ENCODE results near the gene CSF1R.

CSF1R gene

GRCh38 chr5:150022681-150023080 is 63.7 kb downstream of the CSF1R start:
- no peak for DNase-seq

- no peak for DNase-seq
Measured at GRCh38 chr5:150022158-150022531, 64.2 kb downstream of the CSF1R start.

GRCh38 chr5:150021491-150022157 is 64.7 kb downstream of the CSF1R start:
- no peak for DNase-seq

GRCh38 chr5:150020249-150020648 is 66.1 kb downstream of the CSF1R start:
- DNase-seq: no peak

- DNase-seq: no peak
Measured at GRCh38 chr5:150017226-150018005, 68.9 kb downstream of the CSF1R start.

- DNase-seq: no peak
Measured at GRCh38 chr5:150016537-150016936, 69.8 kb downstream of the CSF1R start.

- DNase-seq: no peak
Measured at GRCh38 chr5:150015415-150015814, 70.9 kb downstream of the CSF1R start.

- DNase-seq: no peak
Measured at GRCh38 chr5:150014456-150014855, 71.9 kb downstream of the CSF1R start.

GRCh38 chr5:150013931-150014330 is 72.4 kb downstream of the CSF1R start:
- DNase-seq: no peak

- no peak for DNase-seq
Measured at GRCh38 chr5:150009671-150010387, 76.5 kb downstream of the CSF1R start.

- DNase-seq: no peak
Measured at GRCh38 chr5:150007050-150007449, 79.3 kb downstream of the CSF1R start.

GRCh38 chr5:150006318-150006717 is 80.0 kb downstream of the CSF1R start:
- no peak for DNase-seq
